HG03060 (cell line): ENCODE results near the gene RNF13.
A peak's percentile ranks its signal among the peaks of the same experiment; 100 is the strongest.

Experiments
- ATAC-seq: cut with Tn5 transposase; IDR thresholded peaks from one replicate; pipeline ENCODE4 v1.9.1; 2021; ENCODE audit warnings: low read depth, moderate number of reproducible peaks; ENCODE audit not compliant: unreplicated experiment

Gene RNF13

DNA sequence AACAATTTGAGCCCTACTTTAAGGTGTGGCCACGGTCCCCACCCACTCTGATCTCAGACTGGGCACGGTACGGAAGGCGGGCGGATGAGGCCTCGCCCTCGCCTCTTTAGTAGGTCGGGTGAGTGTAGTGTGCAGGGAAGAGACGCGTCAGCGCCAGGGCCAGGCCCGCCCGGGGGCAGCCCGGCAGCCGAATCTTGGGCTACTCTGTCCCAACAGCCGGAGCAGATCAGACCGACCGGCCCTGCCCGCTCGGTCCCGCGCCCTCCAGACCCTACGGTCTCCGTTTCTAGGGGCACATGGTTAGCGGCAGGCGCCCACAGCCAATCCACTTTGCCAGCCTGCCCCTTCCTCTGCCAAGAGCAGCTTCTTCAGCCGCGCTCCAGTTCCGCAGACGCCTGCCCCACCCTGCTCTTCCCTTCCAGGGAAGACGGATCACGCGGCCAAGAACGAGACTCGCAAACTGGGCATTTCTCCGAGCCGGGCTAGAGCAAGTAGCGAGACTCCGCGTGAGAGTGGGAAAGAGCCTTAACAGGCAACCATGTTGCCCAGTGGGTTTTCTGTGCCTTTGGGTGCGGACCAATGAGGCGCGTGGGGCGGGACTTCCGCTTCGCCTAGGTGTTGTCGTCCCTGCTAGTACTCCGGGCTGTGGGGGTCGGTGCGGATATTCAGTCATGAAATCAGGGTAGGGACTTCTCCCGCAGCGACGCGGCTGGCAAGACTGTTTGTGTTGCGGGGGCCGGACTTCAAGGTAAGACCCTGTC, at the start of gene RNF13:
Gene RNF13, plus strand, starts transcription at position 610 of the 761 bp plus-strand sequence. CDS start 32,812 bp downstream, outside the sequence.
- ATAC-seq, result peak; percentile 72

DNA sequence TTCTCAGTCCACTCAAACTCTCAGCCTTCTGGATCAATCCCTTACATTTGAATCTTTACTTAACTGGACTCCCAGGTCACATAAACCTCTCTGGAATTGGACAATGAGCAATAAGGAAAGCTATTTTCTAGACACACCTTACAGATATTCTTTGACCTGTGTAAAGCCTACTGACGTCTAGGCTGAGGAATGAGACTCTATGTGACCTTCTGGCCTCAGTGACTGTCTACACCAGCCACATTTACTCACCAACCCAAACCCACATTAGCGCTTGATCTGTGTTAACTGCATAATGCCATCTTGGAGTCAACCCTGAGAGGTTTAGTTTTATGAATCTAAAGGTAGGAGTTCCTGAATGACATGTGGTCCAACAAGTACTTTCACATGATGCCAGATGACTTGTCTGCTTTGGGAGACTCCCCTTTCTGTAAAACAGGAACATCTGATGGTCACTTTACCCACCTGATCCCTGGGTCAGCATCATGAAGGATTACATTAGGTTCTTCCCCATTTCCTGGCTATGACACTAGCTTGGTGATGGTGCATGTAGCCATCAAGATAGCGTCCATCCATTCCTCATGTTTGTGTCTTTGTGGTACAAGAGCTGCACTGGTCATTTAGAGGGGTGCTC, 49.3 kb upstream of the RNF13 start:
- no peak for ATAC-seq

- no peak for ATAC-seq
Observed at GRCh38 chr3:149764302-149764701, 48.7 kb upstream of the RNF13 start.

GRCh38 chr3:149765762-149766334, 47.2 kb upstream of the RNF13 start:
- no peak for ATAC-seq

DNA sequence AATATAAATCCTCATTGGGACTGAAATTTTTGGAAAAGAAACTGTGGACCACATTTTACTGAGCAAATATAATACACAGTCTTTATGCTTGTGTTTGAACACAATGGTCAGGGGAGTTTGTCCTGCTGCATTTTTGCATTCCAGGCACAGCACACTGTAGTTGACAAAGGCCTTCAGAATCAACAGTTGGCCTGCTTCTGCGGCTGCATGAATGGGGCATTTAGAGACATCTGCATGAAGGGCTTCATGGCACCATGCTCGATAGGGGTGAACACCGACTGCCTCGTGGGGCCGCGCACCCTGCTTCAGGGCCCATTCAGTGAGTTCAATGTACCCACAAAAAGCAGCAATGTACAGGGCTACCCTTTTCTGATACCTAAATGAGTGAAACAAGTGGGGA, 45.3 kb upstream of the RNF13 start:
- ATAC-seq, result no peak

DNA sequence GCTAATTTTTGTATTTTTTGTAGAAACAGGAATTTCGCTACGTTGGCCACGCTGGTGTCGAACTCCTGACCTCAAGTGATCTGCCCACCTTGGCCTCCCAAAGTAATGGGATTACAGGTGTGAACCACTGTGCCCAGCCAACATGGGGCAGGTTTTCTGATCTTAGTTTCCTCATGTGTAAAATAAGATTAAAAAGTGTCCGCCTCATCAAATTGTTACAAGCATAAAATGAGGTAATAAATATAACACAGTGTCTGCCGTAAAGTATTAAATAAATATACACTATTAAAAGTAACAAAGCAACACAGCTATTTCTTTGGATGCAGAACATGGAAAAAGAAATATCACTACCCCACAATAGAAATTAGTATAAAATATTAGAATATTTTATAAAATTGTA, 44.3 kb upstream of the RNF13 start:
- ATAC-seq, result no peak

DNA sequence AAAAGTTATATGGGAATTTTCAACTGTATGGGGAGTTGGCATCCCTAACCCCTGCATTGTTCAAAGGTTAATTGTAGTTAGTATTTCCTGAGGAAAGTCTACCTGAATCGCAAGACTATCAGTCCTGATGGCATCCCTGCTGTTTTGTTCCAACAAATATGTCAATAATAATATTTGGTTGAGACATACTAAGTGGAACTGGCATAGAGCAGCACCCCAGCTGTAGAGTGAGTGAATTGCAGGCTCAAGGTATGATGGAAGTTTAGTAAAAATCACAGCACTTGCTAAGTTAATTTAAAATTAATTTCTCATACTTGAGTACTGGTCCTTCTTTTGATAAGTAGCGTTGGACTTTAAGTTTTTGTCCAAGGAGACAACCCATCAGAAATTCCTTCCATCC, 42.8 kb upstream of the RNF13 start:
- ATAC-seq, result no peak

DNA sequence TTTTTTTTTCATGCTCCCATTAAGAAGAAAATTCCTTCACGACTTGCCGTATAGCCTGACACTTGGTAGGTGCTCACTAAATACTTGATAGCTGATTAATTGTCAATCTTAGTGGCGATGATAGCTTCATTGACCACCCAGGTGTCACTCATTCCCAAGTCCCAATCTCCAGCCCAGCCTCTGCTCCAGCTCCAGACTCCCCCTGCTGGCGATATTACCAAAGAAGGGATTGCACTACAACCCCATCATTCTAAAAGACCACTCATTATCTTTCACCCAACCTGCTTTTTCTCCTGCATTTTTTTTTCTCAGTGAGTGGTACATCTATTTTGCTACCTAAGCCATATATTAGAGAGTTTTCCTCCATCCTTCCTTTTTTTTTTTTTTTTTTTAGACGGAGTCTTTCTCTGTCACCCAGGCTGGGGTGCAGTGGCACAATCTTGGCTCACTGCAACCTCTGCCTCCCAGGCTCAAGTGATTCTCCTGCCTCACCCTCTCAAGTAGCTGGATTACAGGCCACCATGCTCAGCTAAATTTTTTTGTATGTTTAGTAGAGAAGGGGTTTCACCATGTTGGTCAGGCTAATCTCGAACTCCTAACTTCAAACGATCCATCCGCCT, 41.3 kb upstream of the RNF13 start:
- no peak for ATAC-seq

DNA sequence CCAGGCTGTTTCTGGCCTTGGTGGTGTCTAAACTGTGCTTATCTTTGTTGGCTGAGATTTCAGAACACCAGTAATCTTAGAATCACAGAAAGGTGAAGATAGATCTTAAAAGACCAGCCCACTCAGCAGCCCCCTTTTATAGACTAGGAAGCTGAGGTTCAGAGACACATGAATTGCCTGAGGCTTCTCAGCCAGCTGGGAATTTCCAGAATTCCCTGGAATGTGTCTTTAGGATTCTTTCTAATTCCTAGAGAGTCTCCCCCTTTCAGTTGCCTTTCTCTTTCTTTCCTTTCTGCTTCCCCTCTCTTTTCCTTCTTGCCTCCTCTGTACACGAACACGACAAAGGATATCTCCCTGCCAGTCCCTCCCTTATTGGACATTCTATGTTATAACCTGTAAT, 40.2 kb upstream of the RNF13 start:
- ATAC-seq, result no peak

- ATAC-seq, result no peak
Observed at GRCh38 chr3:149776170-149776569, 36.8 kb upstream of the RNF13 start.

DNA sequence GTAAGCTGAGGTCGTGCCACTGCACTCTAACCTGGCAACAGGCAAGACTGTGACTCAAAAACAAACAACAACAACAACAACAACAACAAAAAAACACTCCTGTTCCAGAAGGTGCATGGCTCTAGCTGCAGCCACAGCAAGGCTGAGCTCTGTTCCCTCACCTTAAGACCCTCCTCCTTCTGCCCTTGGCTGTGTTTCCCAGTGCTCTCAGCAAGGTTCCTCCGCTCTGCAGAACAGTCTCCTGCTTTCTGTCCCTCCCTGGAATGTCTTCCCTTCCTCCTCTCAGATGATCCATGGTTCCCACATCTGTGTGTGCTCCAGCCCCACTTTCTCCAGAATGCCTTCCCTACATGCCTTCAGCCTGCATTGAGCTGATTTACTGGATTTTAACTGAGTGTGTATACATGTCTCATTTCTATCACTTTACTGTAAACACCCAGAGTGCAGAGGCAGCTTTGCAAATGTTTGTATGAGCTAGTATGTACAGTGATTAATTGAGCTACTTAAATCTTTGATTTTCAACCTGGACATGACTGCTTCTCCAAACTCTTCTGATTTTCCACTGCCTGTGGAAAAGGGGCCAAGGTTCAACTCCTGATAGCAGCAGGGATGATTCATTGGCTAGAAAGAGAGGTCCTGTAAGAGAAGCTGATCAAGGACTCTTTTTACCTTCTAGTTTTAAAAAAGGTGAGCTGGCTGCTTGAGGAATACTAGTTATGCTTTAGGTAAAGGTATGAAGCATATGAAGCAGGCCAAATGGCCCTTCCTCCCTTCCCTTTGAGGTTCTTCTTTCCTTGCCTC, 35.4 kb upstream of the RNF13 start:
- no peak for ATAC-seq

GRCh38 chr3:149781211-149781610, 31.8 kb upstream of the RNF13 start:
- ATAC-seq, result no peak

- ATAC-seq, result no peak
Observed at GRCh38 chr3:149781741-149782140, 31.3 kb upstream of the RNF13 start.

GRCh38 chr3:149783576-149783975, 29.4 kb upstream of the RNF13 start:
- no peak for ATAC-seq

DNA sequence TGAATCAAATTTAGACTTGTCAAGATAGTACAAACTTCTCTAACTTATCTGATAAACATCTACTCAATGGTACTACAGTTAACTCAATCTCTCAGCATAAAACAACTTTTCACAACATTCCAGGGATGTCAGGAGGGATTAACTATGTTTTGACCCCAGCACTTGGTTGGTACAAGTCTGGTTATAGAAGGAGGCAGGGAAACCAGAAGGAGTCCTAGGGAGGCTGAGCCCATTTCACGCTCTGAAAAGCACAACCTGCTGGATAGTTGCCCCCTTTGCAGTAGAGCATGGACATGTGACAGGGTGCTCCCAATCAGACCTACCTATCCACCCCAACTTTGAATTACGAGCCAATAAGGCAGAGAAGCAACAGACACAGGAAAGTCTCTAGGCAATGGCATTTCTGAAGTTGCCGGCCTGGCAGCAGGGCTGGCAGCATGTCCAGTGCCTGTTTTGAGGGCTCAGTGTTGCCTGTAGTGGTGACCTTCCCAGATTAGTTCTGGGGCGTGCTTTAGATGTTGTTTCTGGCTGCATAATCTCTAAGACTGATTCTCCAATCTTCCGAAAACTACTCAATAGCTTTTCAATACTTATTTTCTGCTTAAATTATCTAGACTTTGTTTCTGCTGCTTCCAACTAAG, 28.8 kb upstream of the RNF13 start:
- no peak for ATAC-seq

- no peak for ATAC-seq
Observed at GRCh38 chr3:149790268-149790667, 22.7 kb upstream of the RNF13 start.

DNA sequence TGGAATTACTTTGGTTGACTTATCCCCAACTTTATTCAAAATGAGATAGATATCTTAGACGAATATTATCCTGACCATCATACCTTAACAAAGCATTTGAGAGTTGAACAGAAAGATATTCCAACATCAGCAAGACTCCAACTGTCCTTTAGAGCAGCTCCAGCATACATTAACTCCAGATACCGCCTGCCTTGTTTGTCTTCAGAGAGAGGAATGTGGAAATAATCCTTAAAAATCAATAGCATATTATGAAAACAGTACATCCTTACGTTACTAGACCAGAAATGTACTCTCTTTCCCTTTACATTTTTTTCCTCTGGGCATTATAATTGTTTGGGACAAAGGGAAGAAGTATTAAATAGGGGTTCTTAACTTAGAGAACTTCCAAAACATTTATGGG, 22.3 kb upstream of the RNF13 start:
- ATAC-seq, result no peak

- ATAC-seq, result no peak
Observed at GRCh38 chr3:149792452-149793270, 20.4 kb upstream of the RNF13 start, which contains the start of gene ANKUB1. Gene ANKUB1 (minus strand): TSS chr3:149792554. CDS start chr3:149792366, 188 bp downstream.

DNA sequence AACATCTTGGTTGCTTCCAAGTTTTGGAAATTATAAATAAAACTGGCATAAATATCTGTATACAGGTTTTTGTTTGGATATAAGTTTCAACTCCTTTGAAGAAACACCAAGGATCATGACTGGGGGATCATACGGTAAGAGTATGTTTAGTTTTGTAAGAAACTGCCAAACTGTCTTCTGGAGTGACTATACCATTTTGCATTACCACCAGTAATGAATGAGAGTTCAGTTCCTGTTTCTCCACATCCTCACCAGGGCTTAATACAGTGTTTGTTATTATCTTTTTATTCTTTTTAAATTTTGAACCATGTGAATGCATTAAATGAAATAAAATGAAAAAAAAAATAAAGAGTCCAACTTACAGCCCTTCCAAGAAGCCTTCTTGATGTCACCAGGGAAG, 17.0 kb upstream of the RNF13 start:
- ATAC-seq, result no peak
